MM.1S (cell line): ENCODE data around the gene PDZRN4.
"Not testable (repeated sequence)": the region's sequence is repeated elsewhere in the genome, so short reads cannot be mapped to it uniquely, and the experiment has no call there.

ENCODE experiments used
- DNase-seq: peaks from one replicate; pipeline ENCODE4 v3.0.0-alpha.2; 2015
- H2AFZ ChIP-seq: fragments of 300-600 bp; sonication (generic); 2 replicates; pipeline ENCODE4 v1.6.0; 2016; ENCODE audit warnings: antibody characterized with exemption, low read length
- H3F3A ChIP-seq: fragments of 300-600 bp; sonication (generic); 2 replicates; pipeline ENCODE4 v1.6.1; 2016; ENCODE audit warnings: mild to moderate bottlenecking, antibody characterized with exemption, low read length, moderate library complexity, mixed read lengths; ENCODE audit not compliant: insufficient read depth
- H3K27ac ChIP-seq: fragments of 300-600 bp; sonication (generic); 2 replicates; pipeline ENCODE4 v1.5.1; 2016; ENCODE audit warnings: mild to moderate bottlenecking, low read length
- H3K27me3 ChIP-seq: fragments of 300-600 bp; sonication (generic); replicated peaks from 2 replicates; pipeline ENCODE4 v1.6.0; 2016; ENCODE audit warnings: low read length; ENCODE audit not compliant: insufficient read depth
- H3K36me3 ChIP-seq: fragments of 300-600 bp; sonication (generic); replicated peaks from 2 replicates; pipeline ENCODE4 v1.6.1; 2016; ENCODE audit warnings: mild to moderate bottlenecking, low read length, mixed read lengths; ENCODE audit not compliant: insufficient read depth
- H3K4me1 ChIP-seq: fragments of 300-600 bp; sonication (generic); 2 replicates; pipeline ENCODE4 v1.6.1; 2016; ENCODE audit warnings: low read length, mixed read lengths
- H3K4me2 ChIP-seq: fragments of 300-600 bp; sonication (generic); 2 replicates; pipeline ENCODE4 v1.6.0; 2016; ENCODE audit warnings: low read depth, low read length
- H3K4me3 ChIP-seq: fragments of 300-600 bp; sonication (generic); 2 replicates; pipeline ENCODE4 v1.5.1; 2016; ENCODE audit warnings: low read length, mixed read lengths
- H3K79me2 ChIP-seq: fragments of 300-600 bp; sonication (generic); 2 replicates; pipeline ENCODE4 v1.6.1; 2016; ENCODE audit warnings: mixed run types, low read length, mixed read lengths
- H3K9ac ChIP-seq: fragments of 300-600 bp; sonication (generic); 2 replicates; pipeline ENCODE4 v1.6.1; 2016; ENCODE audit warnings: low read length, mixed read lengths
- H3K9me2 ChIP-seq: fragments of 300-600 bp; sonication (generic); replicated peaks from 2 replicates; pipeline ENCODE4 v1.6.1; 2016; ENCODE audit warnings: mild to moderate bottlenecking, low read length, mixed read lengths; ENCODE audit not compliant: insufficient read depth
- H3K9me3 ChIP-seq: fragments of 300-600 bp; sonication (generic); replicated peaks from 2 replicates; pipeline ENCODE4 v1.6.1; 2016; ENCODE audit warnings: mild to moderate bottlenecking, low read length, mixed read lengths; ENCODE audit not compliant: insufficient read depth
- H4K20me1 ChIP-seq: fragments of 300-600 bp; sonication (generic); 2 replicates; pipeline ENCODE4 v1.6.1; 2016; ENCODE audit warnings: mild to moderate bottlenecking, low read length, moderate library complexity, mixed read lengths; ENCODE audit not compliant: insufficient read depth
- CTCF ChIP-seq: fragments of 300-600 bp; sonication (generic); IDR thresholded peaks from 2 replicates; pipeline ENCODE4 v1.5.1; 2016; ENCODE audit warnings: antibody characterized with exemption, low read length, mixed read lengths
- EZH2 ChIP-seq: fragments of 300-600 bp; sonication (generic); optimal IDR thresholded peaks from 2 replicates; pipeline ENCODE3; 2017; ENCODE audit warnings: low read depth, mild to moderate bottlenecking, antibody characterized with exemption, low read length, mixed read lengths
- EZH2phosphoT487 ChIP-seq: fragments of 300-600 bp; sonication (generic); IDR thresholded peaks from 2 replicates; pipeline ENCODE4 v1.6.1; 2018; ENCODE audit warnings: antibody characterized with exemption, low read length

The PDZRN4 gene

GRCh38 chr12:41277946-41278267 lies 89.8 kb downstream of the PDZRN4 start:
- no peak overlapping the region for H2AFZ ChIP-seq
- H3K4me1 ChIP-seq: no peaks in the 10 kb centered on the region
- no peak overlapping the region for H3K27ac ChIP-seq
- TF ChIP-seq EZH2phosphoT487 (no peak), CTCF (no peak), EZH2 (no peak)
- no peaks in the 10 kb centered on the region for H3K27me3 ChIP-seq
- H3F3A ChIP-seq: no peaks in the 10 kb centered on the region
- H3K9me3 ChIP-seq: no peaks in the 10 kb centered on the region
- H3K4me3 ChIP-seq: no peak overlapping the region
- no peak overlapping the region for H3K9ac ChIP-seq
- no peaks in the 10 kb centered on the region for H3K9me2 ChIP-seq
- H4K20me1 ChIP-seq: no peaks in the 10 kb centered on the region
- H3K79me2 ChIP-seq: no peaks in the 10 kb centered on the region
- H3K4me2 ChIP-seq: no peak overlapping the region
- H3K36me3 ChIP-seq: no peaks in the 10 kb centered on the region
- no peak for DNase-seq

- not testable (repeated sequence) for H3K9ac ChIP-seq, H3K4me2 ChIP-seq, H3K4me1 ChIP-seq, H3K36me3 ChIP-seq, H3F3A ChIP-seq, H3K4me3 ChIP-seq, H3K79me2 ChIP-seq, H3K27ac ChIP-seq, DNase-seq, H4K20me1 ChIP-seq, H3K27me3 ChIP-seq, H3K9me2 ChIP-seq, H2AFZ ChIP-seq, H3K9me3 ChIP-seq
Measured at GRCh38 chr12:41280341-41281095, 92.4 kb downstream of the PDZRN4 start.

- not testable (repeated sequence) for H3K9me3 ChIP-seq, H2AFZ ChIP-seq, H3K36me3 ChIP-seq, H3K27me3 ChIP-seq, H3K4me2 ChIP-seq, DNase-seq, H3F3A ChIP-seq, H4K20me1 ChIP-seq, H3K4me3 ChIP-seq, H3K27ac ChIP-seq, H3K79me2 ChIP-seq, H3K9ac ChIP-seq, H3K9me2 ChIP-seq
- peaks cover 15% of the 10 kb centered on the region for H3K4me1 ChIP-seq
Measured at GRCh38 chr12:41285470-41285869, 97.3 kb downstream of the PDZRN4 start.

GRCh38 chr12:41286426-41286825 lies 98.3 kb downstream of the PDZRN4 start:
- DNase-seq: no peak
- TF ChIP-seq EZH2phosphoT487: no peak
- no peak for TF ChIP-seq CTCF
- no peak for TF ChIP-seq EZH2
- no peak overlapping the region for H3K4me2 ChIP-seq
- no peak overlapping the region for H3K27ac ChIP-seq
- peaks cover 15% of the 10 kb centered on the region for H3K4me1 ChIP-seq
- no peaks in the 10 kb centered on the region for H3K9me2 ChIP-seq
- no peak overlapping the region for H2AFZ ChIP-seq
- H4K20me1 ChIP-seq: no peaks in the 10 kb centered on the region
- H3K27me3 ChIP-seq: no peaks in the 10 kb centered on the region
- no peak overlapping the region for H3K4me3 ChIP-seq
- no peaks in the 10 kb centered on the region for H3K79me2 ChIP-seq
- H3K36me3 ChIP-seq: no peaks in the 10 kb centered on the region
- H3F3A ChIP-seq: no peaks in the 10 kb centered on the region; the same call in 1 of the 2 replicates
- H3K9ac ChIP-seq: no peak overlapping the region
- no peaks in the 10 kb centered on the region for H3K9me3 ChIP-seq
